Ovary (tissue), 9 donors: ENCODE results near the gene S100A14. TPM values are rescaled to one million over a fixed set of nuclear protein-coding genes. Genes with fewer than 3 reads are reported as not detected.
A peak's percentile ranks its signal among the peaks of the same experiment; 100 is the strongest.
"Not testable (repeated sequence)": the region's sequence is repeated elsewhere in the genome, so short reads cannot be mapped to it uniquely, and the experiment has no call there.

Experiments
- DNase-seq, 5 donors: peaks; one replicate each; pipeline ENCODE4 v3.0.0-alpha.2; 2019 to 2020
- H3K27ac ChIP-seq, 2 donors: fragments of 200-600 bp; one replicate each; pipeline versions ENCODE4 v1.5.1 to v1.8.0; 2019 to 2022
- H3K27me3 ChIP-seq: fragments of 200-600 bp; one replicate; pipeline ENCODE4 v1.8.0; 2022
- H3K36me3 ChIP-seq: fragments of 200-600 bp; sonication (generic); one replicate; pipeline ENCODE4 v1.5.1; 2019
- H3K4me1 ChIP-seq: one replicate; pipeline ENCODE4 v1.8.1; 2013; ENCODE audit warnings: mild to moderate bottlenecking, moderate library complexity; ENCODE audit not compliant: insufficient read depth
- H3K4me3 ChIP-seq: fragments of 200-600 bp; sonication (generic); one replicate; pipeline ENCODE4 v1.5.1; 2017
- H3K9me3 ChIP-seq, 2 donors: fragments of 200-600 bp in 1 of 2; sonication (generic) in 1 of 2; one replicate each; pipeline versions ENCODE4 v1.5.1 to v1.8.1; 2013 to 2019; ENCODE audit warnings: mild to moderate bottlenecking in 1 of 2, moderate library complexity in 1 of 2
- EP300 ChIP-seq: sonication (generic); formaldehyde crosslinking; IDR thresholded peaks from one replicate; pipeline ENCODE4 v1.6.1; 2017; ENCODE audit warnings: antibody characterized with exemption
- POLR2A ChIP-seq: fragments of 450-650 bp; IDR thresholded peaks from one replicate; pipeline ENCODE4 v1.6.1; 2017; ENCODE audit warnings: antibody characterized with exemption, mild to moderate bottlenecking, moderate library complexity
- WGBS, 3 donors: extraction: QIAGEN DNeasy Blood & Tissue Kit in 1 of 3; methylation state at CpG; one replicate each; pipeline versions ENCODE4 v1.1.5 to v1.1.7; 2013 to 2017; 5-methylcytosine and 5-hydroxymethylcytosine counted together
- intact Hi-C, 4 donors: fragments of 100-400 bp; cut with DNase I; formaldehyde crosslinking; loops; one replicate each; pipeline versions ENCODE4 v1.11.0 to v1.15.1; 2022 to 2023
- polyA plus RNA-seq, 2 donors: library from polyadenylated mRNA; stranded (reverse); fragments of 200-250 nt in 1 of 2; fragments of 350-450 nt in 1 of 2; fragmentation: Illumina TruSeq in 1 of 2; extraction: RNeasy Lipid Tissue Mini Kit (QIAGEN cat#74804) in 1 of 2; gene quantifications; one replicate each; pipeline ENCODE4 v1.2.3, GENCODE V29; 2013 to 2014
- total RNA-seq, 7 donors: library from RNA; depleted of rRNA in 2 of 7; stranded (reverse); fragments of >200 nt in 2 of 7; fragmentation: NEBNext Ultra II Directional in 3 of 7; extraction: Animal tissue kit (Norgen Biotek cat#: 25700) in 3 of 7; gene quantifications; one replicate each; pipeline versions ENCODE4 v1.1.0 to v1.2.4, GENCODE V29; 2016 to 2023
- TF ChIP-seq, protein P1 (sequence below), 3 donors: fragments of 450-650 bp in 2 of 3; fragments of 200-600 bp in 1 of 3; IDR thresholded peaks; one replicate each; pipeline versions ENCODE4 v1.5.1 to v1.8.0; 2016 to 2022; ENCODE audit warnings: antibody characterized with exemption in 3 of 3, mild to moderate bottlenecking in 1 of 3
- donor health status: DM: no; HTN: no; CAD: no; lungs with moderate emphysema.
- donor health status: DM: no; HTN: no; CAD: no.
- donor health status: Bipolar disorder and iron deficiency.
- donor health status: DM: yes; HTN: yes; CAD: no.
- donor health status: DM: no; HTN: no; CAD: no.
- donor health status: DM: yes; HTN: yes; CAD: no.

The S100A14 gene
- total and polyA plus RNA-seq, 9 donors, result 0.40 to 19.8 (median 2.1) TPM; not detected in 2

DNA sequence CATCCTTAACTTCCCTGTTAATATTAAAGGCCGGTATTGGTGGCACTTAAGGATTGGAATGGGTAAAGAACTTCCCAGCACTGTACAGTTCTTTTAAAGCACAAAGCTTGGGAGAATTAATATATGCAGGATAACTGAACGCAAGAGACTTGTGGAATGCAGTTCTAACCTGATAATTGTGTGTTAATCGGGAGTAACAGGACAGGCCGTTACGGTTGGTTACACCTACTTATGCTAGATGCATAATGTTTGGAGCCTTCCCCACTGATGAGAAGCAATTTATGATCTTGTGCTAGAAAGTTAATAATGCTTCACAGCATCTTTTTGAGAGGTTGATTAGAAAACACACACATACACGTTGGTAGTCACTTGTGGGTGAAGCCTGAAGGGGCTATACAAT is 24.7 kb upstream of the S100A14 start:
- no peaks in the 10 kb centered on the region for H3K36me3 ChIP-seq
- TF ChIP-seq, protein P1, sequence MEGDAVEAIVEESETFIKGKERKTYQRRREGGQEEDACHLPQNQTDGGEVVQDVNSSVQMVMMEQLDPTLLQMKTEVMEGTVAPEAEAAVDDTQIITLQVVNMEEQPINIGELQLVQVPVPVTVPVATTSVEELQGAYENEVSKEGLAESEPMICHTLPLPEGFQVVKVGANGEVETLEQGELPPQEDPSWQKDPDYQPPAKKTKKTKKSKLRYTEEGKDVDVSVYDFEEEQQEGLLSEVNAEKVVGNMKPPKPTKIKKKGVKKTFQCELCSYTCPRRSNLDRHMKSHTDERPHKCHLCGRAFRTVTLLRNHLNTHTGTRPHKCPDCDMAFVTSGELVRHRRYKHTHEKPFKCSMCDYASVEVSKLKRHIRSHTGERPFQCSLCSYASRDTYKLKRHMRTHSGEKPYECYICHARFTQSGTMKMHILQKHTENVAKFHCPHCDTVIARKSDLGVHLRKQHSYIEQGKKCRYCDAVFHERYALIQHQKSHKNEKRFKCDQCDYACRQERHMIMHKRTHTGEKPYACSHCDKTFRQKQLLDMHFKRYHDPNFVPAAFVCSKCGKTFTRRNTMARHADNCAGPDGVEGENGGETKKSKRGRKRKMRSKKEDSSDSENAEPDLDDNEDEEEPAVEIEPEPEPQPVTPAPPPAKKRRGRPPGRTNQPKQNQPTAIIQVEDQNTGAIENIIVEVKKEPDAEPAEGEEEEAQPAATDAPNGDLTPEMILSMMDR (IDR thresholded peaks at IDR 0.05), result no peak
- TF ChIP-seq EP300 (no peak), POLR2A (no peak)

DNA sequence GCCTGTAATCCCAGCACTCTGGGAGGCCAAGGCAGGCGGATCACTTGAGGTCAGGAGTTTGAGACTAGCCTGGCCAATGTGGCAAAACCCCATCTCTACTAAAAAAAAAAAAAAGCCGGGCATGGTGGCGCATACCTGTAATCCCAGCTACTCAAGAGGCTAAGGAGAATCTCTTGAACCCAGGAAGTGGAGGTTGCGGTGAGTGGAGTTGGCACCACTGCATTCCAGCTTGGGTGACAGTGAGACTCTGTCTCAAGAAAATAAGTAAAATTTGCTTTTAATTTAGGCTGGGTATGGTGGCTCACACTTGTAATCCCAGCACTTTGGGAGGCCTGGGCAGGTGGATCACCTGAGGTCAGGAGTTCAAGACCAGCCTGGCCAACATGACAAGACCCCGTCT is 24.1 kb upstream of the S100A14 start:
- 93 to 97% (median 97%) methylated on average over 5 of the region's 5 CpGs for WGBS, 3 donors
- H3K4me3 ChIP-seq, H3K9me3 ChIP-seq, H3K27me3 ChIP-seq, H3K36me3 ChIP-seq, H3K27ac ChIP-seq, intact Hi-C loops: not testable (repeated sequence)
- H3K4me1 ChIP-seq, result peaks cover 13% of the 10 kb centered on the region
- peak in 1 of 5 donors; percentile 14 for DNase-seq

More for the DNA sequence above, 24.7 kb upstream of the S100A14 start:
- DNase-seq, result no peak
- WGBS, 3 donors, result 60 to 67% (median 61%) methylated on average over 6 of the region's 6 CpGs
- Histone ChIP-seq H3K9me3 (no peaks in the 10 kb centered on the region), H3K4me1 (peaks cover 11% of the 10 kb centered on the region), H3K27ac (no peak overlapping the region), H3K4me3 (no peak overlapping the region), H3K27me3 (no peaks in the 10 kb centered on the region)
- intact Hi-C loops, result no loop called here

DNA sequence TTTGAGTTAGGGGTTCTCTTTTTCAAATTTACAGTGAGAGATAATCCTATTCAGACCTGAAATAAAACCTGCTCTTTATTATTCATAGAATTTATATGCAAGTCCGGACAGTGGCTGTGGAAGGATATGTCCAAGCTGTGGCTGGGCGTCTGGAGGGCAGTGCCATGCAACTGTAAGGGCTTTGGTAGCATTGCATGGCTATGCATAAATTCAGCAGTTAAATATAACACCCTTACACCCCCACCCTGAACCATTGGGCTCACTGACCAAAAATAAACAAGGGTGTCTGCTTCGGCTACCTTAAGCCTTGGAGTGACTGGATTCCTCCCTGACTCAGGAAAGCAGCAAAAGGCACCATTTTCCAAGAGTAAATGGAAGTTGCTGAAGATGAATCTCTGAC is 23.2 kb upstream of the S100A14 start:
- H3K36me3 ChIP-seq, result no peaks in the 10 kb centered on the region
- no peaks in the 10 kb centered on the region for H3K27me3 ChIP-seq

DNA sequence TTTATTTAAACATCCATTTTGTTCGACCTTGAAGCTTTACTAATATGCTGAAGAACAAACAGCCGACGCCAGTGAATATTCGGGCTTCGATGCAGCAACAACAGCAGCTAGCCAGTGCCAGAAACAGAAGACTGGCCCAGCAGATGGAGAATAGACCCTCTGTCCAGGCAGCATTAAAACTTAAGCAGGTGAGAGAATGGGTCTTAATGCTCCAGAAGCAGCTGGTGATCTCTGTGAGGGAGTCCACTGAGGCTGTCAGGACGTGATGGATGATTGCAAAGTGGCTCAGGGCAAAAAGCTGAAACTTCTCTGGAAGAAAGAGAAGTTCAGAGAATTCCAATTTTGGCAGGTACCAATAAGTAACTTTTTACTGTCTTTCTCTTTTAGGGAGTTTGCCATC is 22.1 kb upstream of the S100A14 start:
- intact Hi-C loops, result loop anchor here in 1 of 4 donors (10.0 kb wide), 1 partner anchor 123 kb away; no protein-coding TSS in a partner anchor
- DNase-seq, result peak in 1 of 5 donors; percentile 7
- no peak overlapping the region for H3K4me3 ChIP-seq
- H3K27ac ChIP-seq, result no peak overlapping the region
- H3K9me3 ChIP-seq, result no peaks in the 10 kb centered on the region
- H3K4me1 ChIP-seq, result peaks cover 11% of the 10 kb centered on the region
- WGBS, 3 donors, result 22 to 53% (median 23%) methylated on average over 6 of the region's 6 CpGs
- TF ChIP-seq, protein P1 (IDR thresholded peaks at IDR 0.05), result no peak
- TF ChIP-seq EP300 (no peak), POLR2A (no peak)
- no peaks in the 10 kb centered on the region for H3K27me3 ChIP-seq
- no peaks in the 10 kb centered on the region for H3K36me3 ChIP-seq

More for the DNA sequence above, 23.2 kb upstream of the S100A14 start:
- no peak overlapping the region for H3K27ac ChIP-seq
- TF ChIP-seq, protein P1 (IDR thresholded peaks at IDR 0.05), result no peak
- no peak for TF ChIP-seq EP300
- TF ChIP-seq POLR2A, result no peak
- no peak overlapping the region for H3K4me3 ChIP-seq
- intact Hi-C loops, result loop anchor here in 1 of 4 donors (10.0 kb wide), 1 partner anchor 124 kb away; no protein-coding TSS in a partner anchor
- no peaks in the 10 kb centered on the region for H3K9me3 ChIP-seq
- WGBS, 3 donors, result 80 to 85% (median 83%) methylated on average over 3 of the region's 3 CpGs
- peaks cover 11% of the 10 kb centered on the region for H3K4me1 ChIP-seq
- DNase-seq, result peak in 1 of 5 donors; percentile 4

DNA sequence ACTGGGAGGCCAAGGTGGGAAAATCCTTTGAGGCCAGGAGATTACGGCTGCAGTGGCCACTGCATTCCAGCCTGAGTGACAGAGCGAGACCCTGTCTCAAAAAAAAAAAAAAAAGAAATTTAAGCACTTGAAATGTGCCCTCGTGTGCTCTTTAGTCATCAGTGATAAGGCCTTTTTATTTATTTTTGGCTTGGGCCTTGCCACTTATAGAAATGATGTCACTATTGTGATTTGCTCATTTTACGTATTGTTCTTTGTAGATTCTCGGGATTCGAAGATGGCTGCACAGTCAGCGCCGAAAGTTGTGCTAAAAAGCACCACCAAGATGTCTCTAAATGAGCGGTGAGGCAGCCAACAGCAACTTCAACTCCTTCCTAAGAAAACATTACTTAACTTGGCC is 20.2 kb upstream of the S100A14 start:
- intact Hi-C loops, result loop anchor here in 1 of 4 donors (10.0 kb wide), 1 partner anchor 122 kb away; no protein-coding TSS in a partner anchor
- no peak overlapping the region for H3K27ac ChIP-seq
- no peaks in the 10 kb centered on the region for H3K9me3 ChIP-seq
- DNase-seq, result peak in 1 of 5 donors; percentile 1
- no peaks in the 10 kb centered on the region for H3K27me3 ChIP-seq
- H3K4me3 ChIP-seq, result no peak overlapping the region
- H3K4me1 ChIP-seq, result peaks cover 11% of the 10 kb centered on the region
- TF ChIP-seq, protein P1 (IDR thresholded peaks at IDR 0.05), result no peak
- TF ChIP-seq EP300, result no peak
- no peak for TF ChIP-seq POLR2A
- WGBS, 3 donors, result 82 to 95% (median 93%) methylated on average over 9 of the region's 9 CpGs
- H3K36me3 ChIP-seq, result no peaks in the 10 kb centered on the region
